Panc1 (cell line): ENCODE data around the gene PUS3. TPM values are rescaled to one million over a fixed set of nuclear protein-coding genes. Genes with fewer than 3 reads are reported as not detected.

Source experiments
- ATAC-seq: fragments of 200-7000 bp; cut with Tn5 transposase; 2 replicates; pipeline ENCODE4 v1.9.1; 2020; ENCODE audit warnings: mild to moderate bottlenecking, moderate library complexity
- BruUV-seq: library from RNA; stranded (reverse); fragments of 400-500 nt; replicated peaks from 2 replicates; lab custom pipeline; 2021; lab: Mats Ljungman, UMichigan
- CTCF ChIA-PET: fragments of 300-600 bp; sonication (Branson Sonifier 250); formaldehyde crosslinking; loops from one replicate; lab custom pipeline; 2022; ENCODE audit warnings: antibody characterized with exemption; lab: Charles Lee
- POLR2A ChIA-PET: fragments of 300-600 bp; sonication (Branson Sonifier 250); formaldehyde crosslinking; loops from one replicate; lab custom pipeline; 2022; ENCODE audit warnings: antibody characterized with exemption; lab: Charles Lee
- DNase-seq: peaks from one replicate; pipeline ENCODE4 v3.0.0-alpha.2; 2010; ENCODE audit warnings: low read depth, low spot score
- H3K27ac ChIP-seq: 2 replicates; pipeline ENCODE4 v1.5.1; 2011; ENCODE audit warnings: mild to moderate bottlenecking, low read length, inconsistent platforms
- H3K27me3 ChIP-seq: fragments of 200-500 bp; sonication (Bioruptor generic); 2 replicates; pipeline ENCODE4 v1.6.0; 2014; ENCODE audit warnings: low read length, inconsistent platforms; ENCODE audit not compliant: control insufficient read depth, insufficient read depth
- H3K36me3 ChIP-seq: fragments of 200-500 bp; sonication (Bioruptor generic); 2 replicates; pipeline ENCODE4 v1.5.1; 2014; ENCODE audit warnings: inconsistent platforms, mild to moderate bottlenecking, low read length, moderate library complexity; ENCODE audit not compliant: control insufficient read depth, insufficient read depth
- H3K4me1 ChIP-seq: 2 replicates; pipeline ENCODE4 v1.5.1; 2011; ENCODE audit warnings: inconsistent platforms, mild to moderate bottlenecking, low read length, moderate library complexity; ENCODE audit not compliant: control insufficient read depth, insufficient read depth
- H3K4me3 ChIP-seq, 2 experiments: 2 replicates each; pipeline ENCODE4 v1.5.1; 2011 to 2012; ENCODE audit warnings: low read depth in 2 of 2, low read length in 2 of 2, mild to moderate bottlenecking in 2 of 2, inconsistent platforms in 1 of 2, moderate library complexity in 1 of 2
- H3K9me3 ChIP-seq: fragments of 200-500 bp; sonication (Bioruptor generic); 2 replicates; pipeline ENCODE4 v1.5.1; 2014; ENCODE audit warnings: low read depth, mild to moderate bottlenecking, inconsistent platforms, low read length, moderate library complexity; ENCODE audit not compliant: control insufficient read depth, insufficient read depth
- POLR2AphosphoS5 ChIP-seq: IDR thresholded peaks from 2 replicates; pipeline ENCODE4 v1.6.1; 2012; ENCODE audit warnings: mild to moderate bottlenecking, low read depth, low read length, moderate library complexity
- SIN3A ChIP-seq: IDR thresholded peaks from 2 replicates; pipeline ENCODE4 v1.6.1; 2012; ENCODE audit warnings: low read depth, mild to moderate bottlenecking, low read length, moderate library complexity, borderline replicate concordance; ENCODE audit not compliant: insufficient read depth
- in situ Hi-C: cut with HindIII; loops from 2 replicates; pipeline ENCODE4 v1.10.0; 2016; ENCODE audit warnings: low sequenced_read_pairs, low pct_unique_long_range_greater_than_20kb
- intact Hi-C: fragments of 100-400 bp; cut with micrococcal nuclease; formaldehyde crosslinking; loops from one replicate; pipeline ENCODE4 v1.10.0; 2022; ENCODE audit not compliant: unreplicated experiment
- total RNA-seq: library from RNA; stranded (reverse); gene quantifications from one replicate; pipeline ENCODE4 v1.2.1, GENCODE V29; 2021; ENCODE audit not compliant: unreplicated experiment
- TF ChIP-seq, protein P1 (sequence below), 2 experiments: IDR thresholded peaks; 2 replicates each; pipeline ENCODE4 v1.6.1; 2011 to 2012; ENCODE audit warnings: low read depth in 2 of 2, control low read depth in 1 of 2, low read length in 1 of 2, mild to moderate bottlenecking in 1 of 2, moderate library complexity in 1 of 2; ENCODE audit not compliant: insufficient read depth in 1 of 2
- TF ChIP-seq, protein P2 (sequence below): fragments of 450-650 bp; IDR thresholded peaks from 2 replicates; pipeline ENCODE4 v1.5.1; 2017; ENCODE audit warnings: mild to moderate bottlenecking

Gene PUS3
- total RNA-seq, 1 experiment from 2014 or later: 15.1 TPM

DNA sequence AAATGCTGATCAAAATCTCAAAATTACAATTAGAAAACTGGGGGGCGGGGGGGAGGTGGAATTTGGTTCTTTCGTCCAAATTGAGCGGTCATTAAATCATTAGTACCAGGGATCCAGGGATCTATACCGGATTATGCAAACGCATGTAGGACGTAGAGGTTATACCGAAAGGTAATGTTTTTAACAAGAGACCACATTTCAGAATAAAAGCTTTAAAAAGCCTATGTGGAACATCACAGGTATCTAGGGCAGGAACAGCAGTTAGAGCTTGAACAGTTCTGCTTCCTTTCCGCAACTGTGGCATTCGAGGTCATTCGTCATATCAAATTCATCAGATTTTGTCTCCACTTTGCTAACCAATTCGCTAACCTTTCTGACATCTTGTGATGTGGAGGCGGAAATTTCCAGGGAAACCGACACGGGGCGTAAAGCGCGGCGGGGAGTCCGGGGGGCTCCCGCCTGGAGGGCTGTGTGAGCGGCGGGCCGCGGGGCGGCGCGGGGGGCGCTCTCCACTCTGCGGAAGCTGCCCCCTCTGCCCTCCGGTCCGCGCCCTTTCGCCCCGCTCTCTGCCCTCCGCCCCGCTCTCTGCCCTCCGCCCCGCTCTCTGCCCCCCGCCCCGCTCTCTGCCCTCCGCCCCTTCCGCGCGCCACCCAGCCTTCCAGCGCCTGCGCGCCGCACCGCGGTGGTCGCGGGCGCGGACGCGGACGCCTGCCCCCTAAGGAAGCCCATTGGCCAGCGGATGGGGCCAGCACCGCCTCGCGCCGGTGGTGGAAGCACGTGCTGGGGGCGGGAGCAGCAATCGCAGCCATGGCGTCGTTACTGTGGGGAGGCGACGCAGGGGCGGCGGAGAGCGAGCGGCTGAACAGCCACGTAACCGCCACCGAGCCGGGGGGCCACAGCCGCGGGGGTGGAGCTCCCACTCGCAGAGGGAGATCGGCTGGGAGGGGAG is 979 bp upstream of the PUS3 start, which contains the start of gene DDX25:
DDX25 (plus strand) TSS at position 798 of the 949 bp plus-strand sequence; CDS start at position 808, 10 bp downstream.
- in situ Hi-C loops (loop anchor here (25.0 kb wide), 1 partner anchor 183 kb away; no protein-coding TSS in a partner anchor), intact Hi-C loops (no loop called here)
- peak within 1 kb of the TSS; percentile 87 to 97 for H3K4me3 ChIP-seq
- H3K4me1 ChIP-seq: 0 out of 2 replicates have a peak, but pooled peaks cover 4% of the 10 kb centered on the region
- POLR2A ChIA-PET: interaction anchor here (0.5 to 0.7 kb wide), 2 partner anchors 19 to 81 kb away, joined by 3 read pairs; no protein-coding TSS in a partner anchor
- BruUV-seq: no TSS peak
- peaks cover 23% of the 10 kb centered on the region for H3K27me3 ChIP-seq
- DNase-seq (no peak), ATAC-seq (no peak)
- no peak for TF ChIP-seq POLR2AphosphoS5
- TF ChIP-seq, protein P1, sequence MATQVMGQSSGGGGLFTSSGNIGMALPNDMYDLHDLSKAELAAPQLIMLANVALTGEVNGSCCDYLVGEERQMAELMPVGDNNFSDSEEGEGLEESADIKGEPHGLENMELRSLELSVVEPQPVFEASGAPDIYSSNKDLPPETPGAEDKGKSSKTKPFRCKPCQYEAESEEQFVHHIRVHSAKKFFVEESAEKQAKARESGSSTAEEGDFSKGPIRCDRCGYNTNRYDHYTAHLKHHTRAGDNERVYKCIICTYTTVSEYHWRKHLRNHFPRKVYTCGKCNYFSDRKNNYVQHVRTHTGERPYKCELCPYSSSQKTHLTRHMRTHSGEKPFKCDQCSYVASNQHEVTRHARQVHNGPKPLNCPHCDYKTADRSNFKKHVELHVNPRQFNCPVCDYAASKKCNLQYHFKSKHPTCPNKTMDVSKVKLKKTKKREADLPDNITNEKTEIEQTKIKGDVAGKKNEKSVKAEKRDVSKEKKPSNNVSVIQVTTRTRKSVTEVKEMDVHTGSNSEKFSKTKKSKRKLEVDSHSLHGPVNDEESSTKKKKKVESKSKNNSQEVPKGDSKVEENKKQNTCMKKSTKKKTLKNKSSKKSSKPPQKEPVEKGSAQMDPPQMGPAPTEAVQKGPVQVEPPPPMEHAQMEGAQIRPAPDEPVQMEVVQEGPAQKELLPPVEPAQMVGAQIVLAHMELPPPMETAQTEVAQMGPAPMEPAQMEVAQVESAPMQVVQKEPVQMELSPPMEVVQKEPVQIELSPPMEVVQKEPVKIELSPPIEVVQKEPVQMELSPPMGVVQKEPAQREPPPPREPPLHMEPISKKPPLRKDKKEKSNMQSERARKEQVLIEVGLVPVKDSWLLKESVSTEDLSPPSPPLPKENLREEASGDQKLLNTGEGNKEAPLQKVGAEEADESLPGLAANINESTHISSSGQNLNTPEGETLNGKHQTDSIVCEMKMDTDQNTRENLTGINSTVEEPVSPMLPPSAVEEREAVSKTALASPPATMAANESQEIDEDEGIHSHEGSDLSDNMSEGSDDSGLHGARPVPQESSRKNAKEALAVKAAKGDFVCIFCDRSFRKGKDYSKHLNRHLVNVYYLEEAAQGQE (IDR thresholded peaks at IDR 0.05; ENCODE audit: insufficient read depth in 1 of 2, low read depth in 2 of 2, low read length in 1 of 2): no peak; a peak in 1 of 4 replicates
- no peak for TF ChIP-seq SIN3A
- TF ChIP-seq, protein P2, sequence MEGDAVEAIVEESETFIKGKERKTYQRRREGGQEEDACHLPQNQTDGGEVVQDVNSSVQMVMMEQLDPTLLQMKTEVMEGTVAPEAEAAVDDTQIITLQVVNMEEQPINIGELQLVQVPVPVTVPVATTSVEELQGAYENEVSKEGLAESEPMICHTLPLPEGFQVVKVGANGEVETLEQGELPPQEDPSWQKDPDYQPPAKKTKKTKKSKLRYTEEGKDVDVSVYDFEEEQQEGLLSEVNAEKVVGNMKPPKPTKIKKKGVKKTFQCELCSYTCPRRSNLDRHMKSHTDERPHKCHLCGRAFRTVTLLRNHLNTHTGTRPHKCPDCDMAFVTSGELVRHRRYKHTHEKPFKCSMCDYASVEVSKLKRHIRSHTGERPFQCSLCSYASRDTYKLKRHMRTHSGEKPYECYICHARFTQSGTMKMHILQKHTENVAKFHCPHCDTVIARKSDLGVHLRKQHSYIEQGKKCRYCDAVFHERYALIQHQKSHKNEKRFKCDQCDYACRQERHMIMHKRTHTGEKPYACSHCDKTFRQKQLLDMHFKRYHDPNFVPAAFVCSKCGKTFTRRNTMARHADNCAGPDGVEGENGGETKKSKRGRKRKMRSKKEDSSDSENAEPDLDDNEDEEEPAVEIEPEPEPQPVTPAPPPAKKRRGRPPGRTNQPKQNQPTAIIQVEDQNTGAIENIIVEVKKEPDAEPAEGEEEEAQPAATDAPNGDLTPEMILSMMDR: peak; percentile 23; the same call in 1 of the 2 replicates
- CTCF ChIA-PET: no interaction called here
- H3K27ac ChIP-seq: no peak within 1 kb of the TSS
- H3K9me3 ChIP-seq: no peaks in the 10 kb centered on the region
- H3K36me3 ChIP-seq: peaks cover 13% of the 10 kb centered on the region

DNA sequence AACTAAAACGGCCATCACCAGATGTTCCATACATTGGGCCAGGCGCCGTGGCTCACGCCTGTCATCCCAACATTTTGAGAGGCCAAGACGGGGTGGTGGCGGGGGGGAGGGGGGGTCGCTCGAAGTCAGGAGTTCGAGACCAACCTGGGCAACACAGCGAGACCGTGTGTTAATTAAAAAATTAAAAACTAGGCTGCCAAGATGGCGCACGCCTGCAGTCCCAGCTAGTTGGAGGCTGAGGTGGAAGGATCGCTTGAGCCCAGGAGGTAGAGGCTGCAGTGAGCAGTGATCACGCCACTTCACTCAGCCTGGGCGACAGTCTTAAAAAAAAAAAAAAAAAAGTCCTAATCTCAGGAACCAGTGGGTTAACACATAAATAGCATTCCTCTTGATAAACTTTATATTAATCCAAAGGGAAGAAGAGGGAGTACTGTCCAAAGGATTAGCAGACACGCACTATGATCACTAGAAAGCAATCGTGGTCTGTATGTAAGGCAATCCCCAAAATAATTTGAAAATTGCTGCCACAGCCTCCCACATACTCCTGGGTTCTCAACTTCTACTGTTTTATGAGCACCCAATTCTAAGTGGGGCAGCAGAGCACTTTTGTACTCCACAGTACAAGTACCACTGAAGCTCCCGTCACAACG is 604 bp downstream of the PUS3 start:
- H3K36me3 ChIP-seq: peaks cover 21% of the 10 kb centered on the region
- DNase-seq (no peak), ATAC-seq (peak; percentile 62)
- intact Hi-C loops: no loop called here
- no peaks in the 10 kb centered on the region for H3K9me3 ChIP-seq
- POLR2A ChIA-PET: interaction anchor here (0.5 to 1.4 kb wide), 5 partner anchors 8 to 151 kb away, joined by 3 to 11 read pairs (median 4); partner anchors contain the start of gene HYLS1
- peaks cover 14% of the 10 kb centered on the region for H3K27me3 ChIP-seq
- CTCF ChIA-PET: no interaction called here
- in situ Hi-C loops: loop anchor here (25.0 kb wide), 1 partner anchor 185 kb away; no protein-coding TSS in a partner anchor
- peak overlapping the region; percentile 87 to 97 for H3K4me3 ChIP-seq
- TF ChIP-seq, protein P1 (IDR thresholded peaks at IDR 0.05; ENCODE audit: insufficient read depth in 1 of 2, low read depth in 2 of 2, low read length in 1 of 2): no peak
- peak overlapping the region; percentile 99 for H3K27ac ChIP-seq
- BruUV-seq: TSS peak; percentile 95
- H3K4me1 ChIP-seq: peaks cover 9% of the 10 kb centered on the region; the same call in 1 of the 2 replicates
